Measurements from ENCODE around the gene TNIK. TPM values are rescaled to one million over a fixed set of nuclear protein-coding genes. Genes with fewer than 3 reads are reported as not detected.
"Not testable (repeated sequence)": the region's sequence is repeated elsewhere in the genome, so short reads cannot be mapped to it uniquely, and the experiment has no call there.

TNIK gene
- polyA plus RNA-seq, 1 donor, result 19.2 TPM

DNA sequence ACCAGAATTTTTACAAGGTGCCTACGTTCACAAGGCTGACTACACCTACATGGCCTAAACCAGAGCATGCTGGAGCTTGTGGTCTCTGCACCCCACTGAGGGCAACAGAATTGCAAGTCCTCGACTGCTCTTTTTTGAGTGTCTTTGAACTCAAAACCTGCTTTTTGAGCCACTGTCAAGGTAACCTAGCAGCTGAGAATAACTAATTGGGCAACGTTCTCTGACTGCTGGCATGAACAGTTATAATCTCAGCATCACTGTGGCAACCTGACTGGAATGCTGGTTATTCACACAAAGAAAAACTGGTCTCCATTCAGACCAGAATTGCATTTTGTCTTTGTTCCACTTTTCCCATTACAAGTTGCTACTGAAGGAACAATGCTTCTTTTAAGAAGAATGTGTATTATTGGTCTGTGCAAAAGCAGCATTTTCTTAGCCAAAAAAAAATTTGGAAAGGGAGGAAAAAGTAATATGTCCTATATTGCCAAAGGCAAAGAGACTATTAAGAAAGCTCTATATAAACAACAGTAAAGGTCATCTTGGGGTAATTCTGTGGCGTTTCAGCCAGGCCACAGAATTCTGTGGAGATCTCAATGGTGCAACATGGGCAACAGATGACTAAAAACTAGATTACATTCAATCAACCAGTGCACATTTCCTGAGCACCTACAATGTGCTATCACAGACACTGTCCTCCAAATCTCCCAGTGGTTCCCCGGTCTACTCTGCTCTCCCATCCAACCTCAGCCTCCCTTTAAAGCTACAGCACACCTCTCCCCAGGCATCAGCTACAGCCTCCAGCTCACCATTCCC lies 76.8 kb downstream of the TNIK start:
- no peak for DNase-seq

DNA sequence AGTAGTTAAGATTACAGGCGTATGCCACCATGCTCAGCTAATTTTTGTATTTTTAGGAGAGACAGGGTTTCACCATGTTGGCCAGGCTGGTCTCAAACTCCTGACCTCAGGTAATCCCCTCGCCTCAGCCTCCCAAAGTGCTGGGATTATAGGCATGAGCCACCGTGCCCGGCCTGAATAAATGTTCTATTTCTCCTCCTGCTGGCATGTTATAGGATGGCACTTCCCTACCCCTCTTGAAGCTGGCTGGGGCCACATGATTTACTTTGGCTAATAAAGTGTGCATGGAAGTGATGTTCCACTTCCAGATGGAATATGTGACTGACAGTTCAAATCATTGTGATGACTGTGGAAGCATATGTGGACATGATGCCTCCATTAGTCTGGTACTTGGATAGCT lies 77.9 kb downstream of the TNIK start:
- DNase-seq, result not testable (repeated sequence)

GRCh38 chr3:171380711-171381425 lies 79.3 kb downstream of the TNIK start:
- DNase-seq, result no peak

DNA sequence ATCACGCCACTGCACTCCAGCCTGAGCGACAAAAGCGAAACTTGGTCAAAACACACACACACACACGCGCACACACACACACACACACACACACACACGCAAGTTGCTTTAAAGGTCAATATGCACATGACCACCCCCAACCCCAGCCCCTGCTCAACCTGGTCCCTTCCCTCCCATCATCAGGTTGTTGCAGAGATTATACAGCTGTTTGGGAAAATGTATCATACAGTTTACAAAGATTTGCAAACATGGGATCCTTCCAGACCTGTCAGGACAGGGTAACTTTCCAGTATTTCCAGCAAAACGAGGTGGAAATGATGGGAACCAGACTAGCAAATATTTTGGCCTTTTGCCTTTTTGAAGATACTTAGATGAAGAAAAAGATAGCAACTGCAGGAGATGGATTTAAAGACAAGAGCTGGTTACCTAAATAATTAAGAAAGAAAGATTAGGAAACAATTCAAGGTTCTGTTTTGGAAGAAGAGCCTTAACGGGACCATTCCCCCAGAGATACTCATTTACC lies 80.2 kb downstream of the TNIK start:
- DNase-seq, result no peak

GRCh38 chr3:171379281-171379680 lies 80.9 kb downstream of the TNIK start:
- DNase-seq, result no peak

GRCh38 chr3:171378586-171378985 lies 81.6 kb downstream of the TNIK start:
- DNase-seq, result no peak

DNA sequence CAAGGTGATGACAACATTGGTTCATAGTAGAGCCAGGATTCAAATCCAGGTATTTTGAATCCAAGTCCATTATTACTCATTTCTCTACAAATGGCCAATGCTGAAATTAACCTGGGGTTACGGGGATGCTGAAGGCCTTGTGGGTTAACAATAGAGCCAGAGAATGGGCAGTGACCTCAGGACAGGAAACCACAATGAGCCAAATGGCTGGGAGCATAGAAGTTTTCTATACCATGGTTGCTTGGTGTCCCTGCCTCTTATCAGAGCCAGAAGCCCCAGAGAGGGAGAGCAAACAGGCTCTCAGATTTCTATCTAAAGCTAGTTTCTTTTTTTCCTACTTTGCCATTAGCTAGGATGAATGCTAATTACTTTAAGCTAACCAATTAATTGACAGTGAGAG lies 82.3 kb downstream of the TNIK start:
- DNase-seq, result no peak

GRCh38 chr3:171376596-171376947 lies 83.6 kb downstream of the TNIK start:
- no peak for DNase-seq

DNA sequence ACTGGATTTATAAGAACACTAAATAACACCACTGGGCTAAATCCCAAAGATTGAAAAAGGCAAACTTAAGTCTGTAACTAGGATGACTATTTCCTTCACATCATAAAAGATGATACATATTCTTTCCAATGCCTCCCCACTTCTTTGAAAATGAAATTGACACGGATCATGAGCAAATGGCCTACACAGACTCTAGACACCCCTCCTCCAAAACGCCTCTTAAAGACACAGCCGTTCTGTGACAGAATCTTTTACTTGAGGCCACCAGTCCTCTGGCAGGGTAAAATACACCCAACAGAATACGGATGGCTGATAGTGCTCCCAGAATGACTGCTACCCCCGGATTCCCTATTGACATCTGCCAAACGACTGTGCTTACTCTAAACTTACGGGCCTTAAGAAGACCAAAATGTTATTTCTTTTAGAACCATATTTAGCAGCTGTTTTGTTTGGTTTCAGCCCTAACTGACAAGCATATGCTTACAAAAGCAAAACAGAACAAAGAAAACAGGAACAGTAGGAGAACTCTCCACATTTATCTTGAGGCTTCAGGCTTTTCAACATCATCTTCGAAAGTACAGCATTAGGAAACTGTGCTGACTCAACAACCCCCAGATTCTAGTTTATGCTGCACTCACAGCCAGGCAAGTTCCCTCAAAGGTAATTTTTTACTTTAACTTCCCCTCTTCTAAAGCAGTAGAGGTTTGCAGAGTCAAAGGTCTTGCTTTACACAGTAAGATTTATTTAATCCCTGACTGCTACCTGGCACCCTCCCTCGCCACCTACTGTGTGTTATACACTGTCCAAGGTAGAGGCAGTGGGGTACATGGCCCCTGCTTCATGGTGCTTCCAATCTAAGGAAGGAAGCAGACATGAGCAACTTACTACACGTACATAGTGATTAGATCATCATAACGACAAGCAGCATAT lies 84.3 kb downstream of the TNIK start:
- no peak for DNase-seq

GRCh38 chr3:171374661-171375285 lies 85.4 kb downstream of the TNIK start:
- no peak for DNase-seq

- DNase-seq, result no peak
Observed at GRCh38 chr3:171374260-171374659, 85.9 kb downstream of the TNIK start.

DNA sequence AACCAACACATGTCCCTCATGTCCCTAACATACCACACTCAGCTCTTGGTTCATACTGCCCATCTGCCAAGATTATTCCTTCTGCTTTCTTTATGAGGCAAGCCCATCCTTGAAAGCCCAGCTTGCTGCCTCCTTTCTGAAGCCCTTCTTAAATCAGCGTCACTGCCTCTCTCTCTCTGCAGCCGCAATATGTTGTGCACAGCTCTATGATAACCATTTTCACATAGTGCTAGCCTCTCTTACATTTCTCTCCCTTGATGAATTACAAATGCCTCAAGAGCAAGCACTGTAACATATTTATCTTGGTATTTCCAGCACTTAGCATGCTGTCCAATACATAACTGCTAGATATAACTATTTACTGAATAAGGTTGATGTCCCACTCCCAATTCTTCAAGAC lies 86.5 kb downstream of the TNIK start:
- no peak for DNase-seq

- no peak for DNase-seq
Observed at GRCh38 chr3:171372694-171373093, 87.5 kb downstream of the TNIK start.

DNA sequence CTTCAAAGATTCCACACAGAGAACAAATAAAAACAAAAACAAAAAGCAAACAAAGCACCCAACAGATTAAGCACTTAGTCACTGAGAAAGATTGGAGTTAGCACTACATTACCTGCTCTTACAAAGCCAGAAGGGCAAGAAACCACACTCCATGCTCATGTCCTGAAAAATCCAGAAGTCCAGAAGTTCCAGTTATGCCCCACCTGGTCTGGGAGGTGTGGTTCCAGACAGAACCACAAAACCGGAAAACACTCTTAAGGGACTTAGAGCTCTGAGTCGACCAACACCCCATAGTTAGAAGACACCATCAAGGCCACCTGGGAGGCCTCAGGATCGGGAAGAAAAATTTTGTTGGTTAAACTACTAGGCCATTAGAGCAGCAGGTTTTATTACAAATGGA lies 88.9 kb downstream of the TNIK start:
- no peak for DNase-seq

- DNase-seq, result no peak
Observed at GRCh38 chr3:171369156-171369555, 91.0 kb downstream of the TNIK start.

- DNase-seq, result not testable (repeated sequence)
Observed at GRCh38 chr3:171366738-171367137, 93.5 kb downstream of the TNIK start.

DNA sequence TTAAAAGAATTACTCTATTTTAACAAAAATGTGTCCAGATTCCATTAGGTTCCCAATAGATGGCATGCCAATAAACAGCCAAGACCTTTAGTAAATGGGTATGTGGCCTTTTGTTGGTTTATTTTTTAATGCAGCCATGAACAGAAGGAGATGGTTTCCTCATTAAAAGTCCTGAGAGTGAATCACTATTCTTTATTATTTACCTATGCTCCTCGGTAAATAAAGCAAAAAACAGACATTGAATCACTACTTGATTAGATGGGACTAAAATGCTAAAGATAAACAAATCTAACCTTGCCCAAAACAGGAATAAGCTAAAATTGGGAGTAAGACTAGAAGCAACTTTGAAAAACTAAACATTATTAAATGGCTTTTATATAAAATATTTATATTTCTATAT lies 94.2 kb downstream of the TNIK start:
- no peak for DNase-seq

- DNase-seq, result no peak
Observed at GRCh38 chr3:171365489-171365888, 94.7 kb downstream of the TNIK start.

- DNase-seq, result no peak
Observed at GRCh38 chr3:171364500-171364899, 95.7 kb downstream of the TNIK start.

DNA sequence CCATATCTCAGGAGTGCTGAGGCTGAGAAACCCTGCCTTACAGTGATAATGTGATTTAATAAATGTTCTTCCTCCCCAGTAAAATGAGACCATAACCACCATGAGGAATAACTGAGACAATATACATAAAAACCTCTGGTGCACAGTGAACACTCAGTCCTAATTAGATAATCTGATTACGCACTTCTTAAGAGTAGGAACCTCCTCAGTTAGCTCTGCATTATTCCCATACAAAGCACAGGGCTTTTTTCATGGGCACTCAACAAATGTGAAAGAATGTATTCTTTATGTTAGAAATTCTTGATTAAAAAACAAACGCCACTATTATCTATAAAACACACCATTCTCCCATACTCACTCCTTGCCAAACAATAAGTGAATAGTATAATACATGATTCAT lies 97.0 kb downstream of the TNIK start:
- DNase-seq, result no peak

DNA sequence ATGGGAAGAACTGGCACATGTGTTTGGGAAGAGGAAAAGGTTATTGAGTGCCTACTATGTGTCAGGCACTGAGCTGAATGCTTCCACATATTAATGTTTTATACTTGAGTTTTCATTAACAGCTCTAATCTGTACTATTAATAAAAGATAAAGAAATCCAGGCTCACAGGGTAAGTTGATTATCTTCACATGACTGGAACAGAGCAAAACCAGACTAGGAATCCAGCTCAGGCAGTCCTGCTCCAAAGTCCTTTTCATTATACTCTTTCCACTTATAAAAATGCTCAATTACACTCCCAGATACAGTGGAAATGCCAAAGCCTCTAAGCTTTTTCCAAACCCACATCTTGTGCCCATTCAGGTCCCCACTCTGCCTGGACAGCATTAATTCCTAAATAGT lies 97.6 kb downstream of the TNIK start:
- no peak for DNase-seq

DNA sequence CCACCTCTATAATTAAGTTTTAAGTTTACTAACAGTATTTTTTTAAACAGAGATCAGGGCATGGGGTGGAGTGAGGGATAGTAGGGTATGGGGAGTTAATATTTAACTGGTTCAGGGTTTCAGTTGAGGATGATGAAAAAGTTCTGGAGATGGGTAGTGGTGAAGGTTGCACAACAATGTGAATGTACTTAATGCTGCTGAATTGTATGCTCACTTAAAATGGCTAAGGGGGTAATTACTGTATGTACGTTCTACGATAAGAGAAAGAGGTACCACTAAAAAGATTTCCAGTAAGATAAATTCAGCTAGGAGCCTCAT lies 101.4 kb downstream of the TNIK start:
- no peak for DNase-seq

All from left kidney (tissue), 2 donors.